MCF 10A (cell line): ENCODE results near the gene ANGPT4. TPM values are rescaled to one million over a fixed set of nuclear protein-coding genes. Genes with fewer than 3 reads are reported as not detected.

ENCODE experiments used
- BruUV-seq: library from RNA; stranded (reverse); fragments of 400-500 nt; replicated peaks from 2 replicates; lab custom pipeline; 2021; lab: Mats Ljungman, UMichigan
- CTCF ChIA-PET: fragments of 300-600 bp; sonication (Branson Sonifier 250); formaldehyde crosslinking; extraction: SDS; loops from one replicate; lab custom pipeline; 2021; ENCODE audit warnings: antibody characterized with exemption, inconsistent platforms; lab: Yijun Ruan, JAX
- POLR2A ChIA-PET: fragments of 300-600, 350-650 bp; sonication (Branson Sonifier 250); formaldehyde crosslinking; extraction: SDS; loops from one replicate; lab custom pipeline; 2020; ENCODE audit warnings: antibody characterized with exemption, inconsistent platforms; lab: Yijun Ruan, JAX
- DNase-seq: peaks from one replicate; pipeline ENCODE4 v3.0.0-alpha.2; 2018; ENCODE audit not compliant: unreplicated experiment
- H3K27ac Mint-ChIP-seq: one replicate; pipeline ENCODE4 v1.8.0; 2022; ENCODE audit warnings: mild to moderate bottlenecking, low read depth, mixed read lengths; ENCODE audit not compliant: unreplicated experiment
- H3K27me3 Mint-ChIP-seq: one replicate; pipeline ENCODE4 v1.8.0; 2022; ENCODE audit warnings: mixed read lengths; ENCODE audit not compliant: insufficient read depth, unreplicated experiment
- H3K36me3 Mint-ChIP-seq: one replicate; pipeline ENCODE4 v1.8.0; 2022; ENCODE audit warnings: mild to moderate bottlenecking, moderate library complexity, mixed read lengths; ENCODE audit not compliant: insufficient read depth, unreplicated experiment
- H3K4me1 Mint-ChIP-seq: one replicate; pipeline ENCODE4 v1.8.0; 2022; ENCODE audit warnings: mixed read lengths; ENCODE audit not compliant: insufficient read depth, unreplicated experiment
- H3K4me3 Mint-ChIP-seq: one replicate; pipeline ENCODE4 v1.8.0; 2022; ENCODE audit warnings: mild to moderate bottlenecking, moderate library complexity, mixed read lengths; ENCODE audit not compliant: unreplicated experiment
- H3K9me3 Mint-ChIP-seq: one replicate; pipeline ENCODE4 v1.8.0; 2022; ENCODE audit warnings: mixed read lengths; ENCODE audit not compliant: unreplicated experiment
- intact Hi-C: fragments of 100-400 bp; cut with micrococcal nuclease; formaldehyde crosslinking; loops from 2 replicates; pipeline ENCODE4 v1.14.1; 2022
- total RNA-seq: library from RNA; stranded (reverse); gene quantifications from 2 replicates; pipeline ENCODE4 v1.2.3, GENCODE V29; 2022
- TF ChIP-seq, protein P1 (sequence below): fragments of 200-600 bp; IDR thresholded peaks from one replicate; pipeline ENCODE4 v1.8.0; 2022; ENCODE audit warnings: antibody characterized with exemption, mild to moderate bottlenecking; ENCODE audit not compliant: unreplicated experiment

The ANGPT4 gene
- total RNA-seq, 1 experiment from 2014 or later, result not detected

DNA sequence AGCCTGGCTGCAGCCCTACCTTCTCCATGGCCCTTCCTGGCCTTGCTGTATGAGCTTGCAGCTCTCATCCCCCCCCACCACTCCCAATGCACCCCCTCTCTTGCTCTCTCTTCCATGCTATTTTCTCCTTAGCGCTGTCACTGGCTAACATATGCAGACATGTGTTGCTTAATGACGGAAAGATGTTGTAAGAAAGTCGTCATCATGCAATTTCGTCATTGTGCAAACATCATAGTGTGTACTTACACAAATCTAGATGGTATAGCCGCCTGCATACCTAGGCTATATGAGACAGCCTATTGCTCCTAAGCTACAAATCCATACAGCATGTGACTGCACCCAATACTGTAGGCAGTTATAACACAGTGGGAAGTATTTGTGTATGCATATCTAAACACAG is 27.0 kb downstream of the ANGPT4 start:
- TF ChIP-seq, protein P1, sequence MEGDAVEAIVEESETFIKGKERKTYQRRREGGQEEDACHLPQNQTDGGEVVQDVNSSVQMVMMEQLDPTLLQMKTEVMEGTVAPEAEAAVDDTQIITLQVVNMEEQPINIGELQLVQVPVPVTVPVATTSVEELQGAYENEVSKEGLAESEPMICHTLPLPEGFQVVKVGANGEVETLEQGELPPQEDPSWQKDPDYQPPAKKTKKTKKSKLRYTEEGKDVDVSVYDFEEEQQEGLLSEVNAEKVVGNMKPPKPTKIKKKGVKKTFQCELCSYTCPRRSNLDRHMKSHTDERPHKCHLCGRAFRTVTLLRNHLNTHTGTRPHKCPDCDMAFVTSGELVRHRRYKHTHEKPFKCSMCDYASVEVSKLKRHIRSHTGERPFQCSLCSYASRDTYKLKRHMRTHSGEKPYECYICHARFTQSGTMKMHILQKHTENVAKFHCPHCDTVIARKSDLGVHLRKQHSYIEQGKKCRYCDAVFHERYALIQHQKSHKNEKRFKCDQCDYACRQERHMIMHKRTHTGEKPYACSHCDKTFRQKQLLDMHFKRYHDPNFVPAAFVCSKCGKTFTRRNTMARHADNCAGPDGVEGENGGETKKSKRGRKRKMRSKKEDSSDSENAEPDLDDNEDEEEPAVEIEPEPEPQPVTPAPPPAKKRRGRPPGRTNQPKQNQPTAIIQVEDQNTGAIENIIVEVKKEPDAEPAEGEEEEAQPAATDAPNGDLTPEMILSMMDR, result no peak
- intact Hi-C loops, result no loop called here
- Mint-ChIP-seq H3K4me1 (peaks cover 34% of the 10 kb centered on the region), H3K4me3 (no peak overlapping the region), H3K9me3 (no peaks in the 10 kb centered on the region), H3K27me3 (no peaks in the 10 kb centered on the region), H3K27ac (no peak overlapping the region), H3K36me3 (no peaks in the 10 kb centered on the region)
- ChIA-PET POLR2A (interaction anchor here (1.4 kb wide), 1 partner anchor 33 kb away, joined by 3 read pairs; no protein-coding TSS in a partner anchor), CTCF (interaction anchor here (0.9 to 3.3 kb wide), 3 partner anchors 31 to 73 kb away, joined by 3 to 19 read pairs (median 4); no protein-coding TSS in a partner anchor)
- no TSS peak for BruUV-seq
- DNase-seq, result peak; percentile 9

DNA sequence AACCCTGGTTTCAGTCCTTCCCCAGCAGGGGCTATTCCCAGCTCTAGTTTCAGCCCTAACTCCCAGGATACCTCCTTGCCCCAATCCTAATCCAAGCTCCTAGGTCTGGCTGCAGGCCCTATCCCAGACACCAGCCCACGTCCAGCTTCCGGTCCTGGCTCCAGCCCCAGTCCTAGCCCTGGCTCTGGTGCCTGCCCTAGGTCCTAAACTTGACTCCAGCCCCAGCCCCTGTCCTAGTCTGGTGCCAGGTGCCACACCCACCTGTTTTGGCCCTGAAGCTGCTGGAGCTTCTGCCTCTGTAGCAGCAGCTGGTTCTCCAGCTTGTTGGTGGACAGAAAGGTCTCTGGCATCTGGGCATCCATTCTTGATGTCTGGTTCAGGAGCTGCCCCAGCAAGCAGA is 28.1 kb downstream of the ANGPT4 start:
- no peaks in the 10 kb centered on the region for H3K27me3 Mint-ChIP-seq

DNA sequence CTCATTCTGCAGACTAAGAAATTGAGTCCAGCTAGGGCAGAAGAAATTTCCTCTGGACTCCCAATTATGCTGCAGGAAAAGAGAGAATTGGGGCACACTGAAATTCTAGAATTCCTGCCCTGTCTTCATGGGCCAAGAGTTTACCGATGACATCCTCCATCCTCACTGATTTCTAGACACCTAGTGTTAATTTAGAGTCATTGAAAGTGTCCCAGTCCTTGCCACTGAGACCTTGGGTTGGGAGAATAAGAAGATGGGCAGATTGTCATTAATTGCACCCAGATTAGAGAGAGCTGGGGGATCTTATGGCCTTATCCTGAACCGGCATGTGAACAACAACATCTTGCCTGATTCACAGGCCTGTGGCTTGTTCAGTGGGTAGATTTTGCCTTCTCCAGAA is 29.0 kb downstream of the ANGPT4 start:
- H3K27me3 Mint-ChIP-seq, result no peaks in the 10 kb centered on the region
- peaks cover 46% of the 10 kb centered on the region for H3K4me1 Mint-ChIP-seq
- intact Hi-C loops, result no loop called here
- DNase-seq, result no peak
- POLR2A ChIA-PET, result no interaction called here
- H3K9me3 Mint-ChIP-seq, result no peaks in the 10 kb centered on the region
- TF ChIP-seq, protein P1, result no peak
- no peak overlapping the region for H3K4me3 Mint-ChIP-seq
- H3K27ac Mint-ChIP-seq, result no peak overlapping the region
- no peaks in the 10 kb centered on the region for H3K36me3 Mint-ChIP-seq
- CTCF ChIA-PET, result interaction anchor here (1.0 to 3.3 kb wide), 5 partner anchors 15 to 71 kb away, joined by 4 to 19 read pairs (median 5); no protein-coding TSS in a partner anchor
- BruUV-seq, result no TSS peak

More for the DNA sequence above, 28.1 kb downstream of the ANGPT4 start:
- BruUV-seq, result no TSS peak
- Mint-ChIP-seq H3K9me3 (no peaks in the 10 kb centered on the region), H3K4me3 (no peak overlapping the region), H3K36me3 (no peaks in the 10 kb centered on the region), H3K4me1 (peaks cover 39% of the 10 kb centered on the region), H3K27ac (no peak overlapping the region)
- TF ChIP-seq, protein P1, result no peak
- ChIA-PET POLR2A (interaction anchor here (1.4 kb wide), 1 partner anchor 32 kb away, joined by 3 read pairs; no protein-coding TSS in a partner anchor), CTCF (interaction anchor here (0.7 to 3.3 kb wide), 4 partner anchors 32 to 72 kb away, joined by 4 to 19 read pairs (median 5); no protein-coding TSS in a partner anchor)
- intact Hi-C loops, result no loop called here
- peak; percentile 72 for DNase-seq

DNA sequence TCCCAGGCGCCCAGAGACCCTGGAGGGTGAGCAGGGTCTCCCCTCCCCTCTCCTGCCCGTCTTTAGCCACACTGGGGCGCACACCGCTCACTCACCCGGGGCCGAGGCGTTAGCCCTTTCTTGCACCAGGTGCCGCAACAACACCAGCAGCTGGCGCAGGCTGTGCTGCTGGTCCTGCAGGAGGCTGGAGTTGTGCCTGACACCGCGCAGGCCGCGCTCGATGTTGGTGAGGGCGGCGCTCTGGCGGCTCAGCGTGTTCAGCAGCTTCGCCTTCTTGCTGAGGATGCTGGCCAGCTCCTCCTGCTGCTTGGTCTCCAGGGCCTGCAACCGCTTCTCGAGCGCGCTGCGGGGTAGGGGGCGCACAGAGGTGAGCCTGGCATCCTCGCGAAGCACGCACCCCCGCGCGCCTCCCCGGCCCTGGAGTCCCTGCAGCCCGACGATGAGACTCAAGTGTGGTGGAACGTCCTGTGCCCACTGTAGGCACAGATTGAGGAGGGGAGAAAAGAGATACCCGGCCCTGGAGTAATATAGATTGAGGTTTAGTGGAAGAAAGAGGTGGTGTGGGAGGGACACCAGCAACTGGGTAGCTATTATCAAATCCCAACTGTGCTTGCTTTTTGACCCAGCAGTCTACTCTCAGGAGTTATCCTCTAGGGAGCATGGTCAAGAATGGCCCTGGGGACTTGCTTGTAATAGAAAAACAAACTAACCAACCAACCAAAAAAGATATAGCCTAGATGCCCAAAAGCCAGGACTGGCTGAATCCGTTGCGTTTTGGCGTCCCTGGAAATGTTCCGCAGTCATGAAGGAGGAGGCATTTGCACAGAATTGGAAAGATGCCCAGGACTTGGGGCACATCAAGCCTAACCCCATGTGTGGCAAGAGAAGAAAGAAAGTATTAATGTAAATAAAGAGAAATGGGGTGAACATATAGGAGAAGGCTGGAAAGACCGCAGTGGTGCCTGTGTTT is 30.9 kb downstream of the ANGPT4 start:
- Mint-ChIP-seq H3K4me1 (peaks cover 37% of the 10 kb centered on the region), H3K36me3 (no peaks in the 10 kb centered on the region), H3K27ac (no peak overlapping the region), H3K9me3 (no peaks in the 10 kb centered on the region), H3K4me3 (no peak overlapping the region), H3K27me3 (no peaks in the 10 kb centered on the region)
- TF ChIP-seq, protein P1, result no peak
- no peak for DNase-seq
- ChIA-PET CTCF (interaction anchor here (0.6 to 0.9 kb wide), 2 partner anchors 9 to 38 kb away, joined by 3 read pairs; no protein-coding TSS in a partner anchor), POLR2A (no interaction called here)
- BruUV-seq, result no TSS peak
- intact Hi-C loops, result loop anchor here (5.0 kb wide), 2 partner anchors 53 to 68 kb away; partner anchors contain the start of gene FAM110A
